Fibroblast of skin of abdomen (primary cell): ENCODE data around the gene RNF5.

Source experiments
- DNase-seq: peaks from one replicate; pipeline ENCODE4 v3.0.0-alpha.2; 2013

Gene RNF5

GRCh38 chr6:32152769-32153563 lies 25.2 kb upstream of the RNF5 start:
- peak; percentile 36 for DNase-seq

- DNase-seq: peak; percentile 95
Observed at GRCh38 chr6:32153564-32154513, 24.4 kb upstream of the RNF5 start, which contains the start of gene PPT2. Gene PPT2 (plus strand): TSS chr6:32154141. CDS start chr6:32154595, 454 bp downstream.

GRCh38 chr6:32154514-32155161 lies 23.6 kb upstream of the RNF5 start:
- DNase-seq: peak; percentile 61

GRCh38 chr6:32156891-32157290 lies 21.3 kb upstream of the RNF5 start:
- DNase-seq: no peak

- no peak for DNase-seq
Observed at GRCh38 chr6:32158052-32158451, 20.2 kb upstream of the RNF5 start.

GRCh38 chr6:32163559-32164258 lies 14.5 kb upstream of the RNF5 start:
- DNase-seq: no peak

GRCh38 chr6:32164295-32164694 lies 13.9 kb upstream of the RNF5 start, which contains the start of gene EGFL8:
Gene EGFL8 (plus strand): TSS chr6:32164595. CDS start chr6:32166166, 1,571 bp downstream.
- DNase-seq: no peak

- no peak for DNase-seq
Observed at GRCh38 chr6:32166411-32167061, 11.7 kb upstream of the RNF5 start.

- no peak for DNase-seq
Observed at GRCh38 chr6:32167154-32167760, 10.9 kb upstream of the RNF5 start.

- no peak for DNase-seq
Observed at GRCh38 chr6:32167761-32168262, 10.4 kb upstream of the RNF5 start.

GRCh38 chr6:32168350-32168749 lies 9.9 kb upstream of the RNF5 start:
- no peak for DNase-seq

- peak; percentile 37 for DNase-seq
Observed at GRCh38 chr6:32168807-32169591, 9.2 kb upstream of the RNF5 start.

- no peak for DNase-seq
Observed at GRCh38 chr6:32170294-32170693, 7.9 kb upstream of the RNF5 start.

- DNase-seq: no peak
Observed at GRCh38 chr6:32171234-32171633, 7.0 kb upstream of the RNF5 start.

- no peak for DNase-seq
Observed at GRCh38 chr6:32173051-32173727, 5.0 kb upstream of the RNF5 start.

- no peak for DNase-seq
Observed at GRCh38 chr6:32174416-32174815, 3.8 kb upstream of the RNF5 start.

GRCh38 chr6:32175322-32175710 lies 2.9 kb upstream of the RNF5 start:
- DNase-seq: no peak

GRCh38 chr6:32175711-32176475 lies 2.3 kb upstream of the RNF5 start, which contains the start of gene AGPAT1:
Gene AGPAT1 (minus strand): TSS chr6:32176084. CDS start chr6:32171496, 4,588 bp downstream.
- peak; percentile 98 for DNase-seq
